Activated naive CD8-positive, alpha-beta T cell treated with anti-CD3 and anti-CD28 coated beads, Interleukin-2, amount 10 ng/mL, durations not matched to agents 7 days and 5 days (primary cell): Measurements from ENCODE around the gene KDELR3. TPM values are rescaled to one million over a fixed set of nuclear protein-coding genes. Genes with fewer than 3 reads are reported as not detected.
A peak's percentile ranks its signal among the peaks of the same experiment; 100 is the strongest.

Experiments used
- ATAC-seq: fragments of 150-1000 bp; cut with Tn5 transposase; one replicate; pipeline ENCODE4 v1.10.0; 2021; ENCODE audit warnings: low read depth, moderate library complexity
- POLR2A ChIA-PET: fragments of 350-600 bp; sonication (Branson Sonifier 250); formaldehyde crosslinking; loops from one replicate; lab custom pipeline; 2021; ENCODE audit warnings: antibody characterized with exemption; lab: Charles Lee
- DNase-seq: peaks from one replicate; pipeline ENCODE4 v3.0.0; 2021
- H3K27ac Mint-ChIP-seq: one replicate; pipeline ENCODE4 v1.8.0; 2022; ENCODE audit warnings: mild to moderate bottlenecking, mixed read lengths
- H3K27me3 Mint-ChIP-seq: one replicate; pipeline ENCODE4 v1.8.0; 2022; ENCODE audit warnings: mild to moderate bottlenecking, moderate library complexity, mixed read lengths
- H3K36me3 Mint-ChIP-seq: one replicate; pipeline ENCODE4 v1.8.0; 2021; ENCODE audit warnings: mild to moderate bottlenecking, mixed read lengths
- H3K4me1 Mint-ChIP-seq: one replicate; pipeline ENCODE4 v1.8.0; 2021; ENCODE audit warnings: mixed read lengths
- H3K4me3 Mint-ChIP-seq: one replicate; pipeline ENCODE4 v1.8.0; 2022; ENCODE audit warnings: mild to moderate bottlenecking, moderate library complexity, mixed read lengths
- H3K9me3 Mint-ChIP-seq: one replicate; pipeline ENCODE4 v1.8.0; 2021; ENCODE audit warnings: mixed read lengths
- total RNA-seq, 2 experiments: library from RNA; stranded (reverse); gene quantifications; one replicate each; pipeline ENCODE4 v1.2.3, GENCODE V29; 2021

The KDELR3 gene
- total RNA-seq, 2 experiments from 2014 or later, result 0.91 to 1.4 TPM

DNA sequence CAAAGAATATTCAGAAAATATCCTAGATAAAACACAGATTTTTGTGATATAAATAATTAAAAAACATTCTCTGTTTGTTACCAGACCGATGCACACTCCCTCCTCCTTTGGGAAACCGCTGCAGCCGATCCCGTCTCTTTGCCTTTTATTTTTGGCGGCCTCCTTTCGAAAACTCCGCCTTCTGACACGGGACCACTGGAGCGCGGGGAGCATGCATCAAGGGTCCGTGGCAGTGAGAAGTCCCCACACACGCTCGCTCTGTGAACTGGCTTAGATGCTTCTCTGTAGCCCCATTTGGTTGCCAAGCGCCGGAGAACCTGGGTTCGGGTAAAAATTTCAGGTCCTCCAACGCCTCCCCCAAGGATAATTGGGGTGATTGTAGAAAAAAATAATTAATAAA, 21.2 kb downstream of the KDELR3 start:
- Mint-ChIP-seq H3K9me3 (no peaks in the 10 kb centered on the region), H3K4me3 (no peak overlapping the region), H3K4me1 (peaks cover 48% of the 10 kb centered on the region), H3K27me3 (no peaks in the 10 kb centered on the region), H3K36me3 (peaks cover 57% of the 10 kb centered on the region), H3K27ac (no peak overlapping the region)
- DNase-seq (no peak), ATAC-seq (no peak)
- POLR2A ChIA-PET, result interaction anchor here (1.6 kb wide), 1 partner anchor 82 kb away, joined by 4 read pairs; no protein-coding TSS in a partner anchor

DNA sequence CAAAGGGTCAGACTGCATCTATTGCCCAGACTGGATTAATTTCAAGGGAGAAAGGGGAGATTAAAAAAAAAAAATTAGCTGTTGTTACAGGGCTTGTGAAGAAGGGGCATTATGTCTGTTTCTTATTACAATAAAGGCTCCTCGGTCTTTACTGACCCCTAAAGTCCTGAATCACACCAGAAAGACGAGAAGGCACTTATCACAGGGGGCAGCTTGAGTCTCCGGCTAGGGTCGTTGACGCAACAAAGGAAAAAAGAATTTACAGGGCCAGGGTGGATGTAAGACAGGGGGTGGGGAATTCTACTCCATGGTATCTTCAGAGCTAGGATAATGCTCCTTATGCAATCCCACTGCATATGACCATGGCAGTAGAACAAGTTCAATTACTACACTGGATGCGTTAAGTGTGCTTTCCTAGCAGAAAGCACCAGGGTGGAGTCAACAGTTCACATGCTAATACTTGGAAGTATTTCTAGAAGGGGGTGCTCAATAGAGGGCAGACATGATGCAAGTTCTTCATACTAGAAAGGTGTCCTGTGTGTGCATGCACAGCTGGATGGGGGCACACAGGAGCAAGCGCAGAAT, 21.8 kb downstream of the KDELR3 start:
- H3K4me1 Mint-ChIP-seq, result peaks cover 50% of the 10 kb centered on the region
- no peak for ATAC-seq
- POLR2A ChIA-PET, result interaction anchor here (1.1 to 1.8 kb wide), 4 partner anchors 8 to 81 kb away, joined by 3 to 6 read pairs (median 4); no protein-coding TSS in a partner anchor

DNA sequence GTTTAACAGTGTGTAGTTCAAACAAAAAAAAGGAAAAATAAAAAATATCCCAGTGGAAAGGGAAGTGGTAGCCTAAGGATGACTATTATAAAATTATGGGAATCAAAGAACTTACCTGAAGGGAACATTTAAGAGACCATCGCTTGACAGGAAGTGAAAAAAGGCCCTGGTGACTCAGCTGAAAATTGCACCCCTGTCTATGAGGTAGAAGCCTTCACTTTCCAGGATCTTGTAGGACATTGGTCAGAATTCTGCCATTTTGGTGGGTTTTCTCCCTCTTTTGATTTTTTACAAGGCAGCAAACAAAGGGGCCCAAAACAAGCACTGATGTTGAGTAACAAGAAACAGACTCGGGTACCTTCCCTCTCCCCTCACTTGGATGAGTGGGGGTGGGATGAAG, 22.6 kb downstream of the KDELR3 start:
- Mint-ChIP-seq H3K4me3 (no peak overlapping the region), H3K9me3 (no peaks in the 10 kb centered on the region), H3K27me3 (no peaks in the 10 kb centered on the region), H3K27ac (peak overlapping the region; percentile 77), H3K36me3 (peaks cover 57% of the 10 kb centered on the region), H3K4me1 (peaks cover 53% of the 10 kb centered on the region)
- POLR2A ChIA-PET, result interaction anchor here (1.0 to 1.8 kb wide), 6 partner anchors 8 to 81 kb away, joined by 3 to 6 read pairs (median 4); no protein-coding TSS in a partner anchor
- ATAC-seq (no peak), DNase-seq (no peak)

More for the DNA sequence above, 21.8 kb downstream of the KDELR3 start:
- Mint-ChIP-seq H3K4me3 (no peak overlapping the region), H3K27ac (peak overlapping the region; percentile 15), H3K27me3 (no peaks in the 10 kb centered on the region), H3K9me3 (no peaks in the 10 kb centered on the region), H3K36me3 (peaks cover 57% of the 10 kb centered on the region)
- DNase-seq, result no peak

GRCh38 chr22:38490915-38491314, 23.0 kb downstream of the KDELR3 start:
- Mint-ChIP-seq H3K27me3 (no peaks in the 10 kb centered on the region), H3K36me3 (peaks cover 55% of the 10 kb centered on the region), H3K9me3 (no peaks in the 10 kb centered on the region), H3K4me1 (peaks cover 52% of the 10 kb centered on the region), H3K27ac (peak overlapping the region; percentile 77), H3K4me3 (no peak overlapping the region)
- ATAC-seq (no peak), DNase-seq (no peak)
- POLR2A ChIA-PET, result interaction anchor here (0.6 to 1.8 kb wide), 5 partner anchors 8 to 41 kb away, joined by 3 to 6 read pairs (median 3); no protein-coding TSS in a partner anchor

GRCh38 chr22:38491707-38492348, 23.9 kb downstream of the KDELR3 start:
- POLR2A ChIA-PET, result interaction anchor here (0.6 to 0.9 kb wide), 3 partner anchors 8 to 79 kb away, joined by 3 to 4 read pairs (median 3); partner anchors contain the start of gene DMC1
- DNase-seq (no peak), ATAC-seq (no peak)
- Mint-ChIP-seq H3K9me3 (no peaks in the 10 kb centered on the region), H3K27me3 (no peaks in the 10 kb centered on the region), H3K36me3 (peaks cover 51% of the 10 kb centered on the region), H3K4me3 (no peak overlapping the region), H3K27ac (no peak overlapping the region), H3K4me1 (peaks cover 49% of the 10 kb centered on the region)

DNA sequence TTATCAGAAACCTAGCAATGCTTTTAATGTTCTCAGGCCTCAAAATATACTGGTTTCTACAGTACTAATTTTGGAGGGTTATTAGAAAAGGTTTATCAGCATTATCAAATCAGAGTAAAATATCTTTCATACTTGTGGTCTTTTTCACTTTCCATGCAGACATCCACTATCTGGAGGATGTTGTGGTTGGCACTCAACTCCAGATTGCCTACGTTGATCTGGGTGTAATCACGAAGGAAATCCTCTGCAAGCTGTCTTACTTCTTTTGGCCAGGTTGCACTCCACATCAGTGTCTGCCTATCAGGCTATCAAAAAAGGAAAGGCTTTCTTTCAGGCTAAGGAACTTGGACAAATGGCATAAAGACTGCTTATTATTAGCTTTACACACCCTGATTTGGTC, 26.6 kb downstream of the KDELR3 start:
- Mint-ChIP-seq H3K27ac (no peak overlapping the region), H3K4me3 (no peak overlapping the region), H3K9me3 (no peaks in the 10 kb centered on the region), H3K36me3 (peaks cover 58% of the 10 kb centered on the region), H3K4me1 (peaks cover 54% of the 10 kb centered on the region), H3K27me3 (no peaks in the 10 kb centered on the region)
- no peak for ATAC-seq
- DNase-seq, result no peak
- POLR2A ChIA-PET, result interaction anchor here (0.7 to 1.5 kb wide), 3 partner anchors 9 to 535 kb away, joined by 3 to 4 read pairs (median 3); no protein-coding TSS in a partner anchor

DNA sequence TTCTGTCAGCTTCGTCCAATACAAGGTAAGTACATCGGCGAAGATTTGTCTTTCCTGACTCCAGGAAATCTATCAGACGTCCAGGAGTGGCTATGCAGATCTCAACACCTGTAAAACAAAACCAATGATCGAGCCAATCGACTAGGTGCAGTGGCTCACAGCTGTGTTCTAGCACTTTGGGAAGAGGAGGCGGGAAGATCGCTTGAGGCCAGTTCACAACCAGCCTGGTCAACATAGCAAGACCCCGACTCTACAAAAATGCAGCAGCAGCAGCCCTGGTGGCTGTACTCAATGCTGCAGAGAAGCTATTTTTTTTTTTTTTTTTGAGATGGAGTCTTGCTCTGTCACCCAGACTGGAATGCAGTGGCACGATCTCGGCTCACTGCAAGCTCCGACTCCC, 27.0 kb downstream of the KDELR3 start:
- H3K36me3 Mint-ChIP-seq, result peaks cover 56% of the 10 kb centered on the region
- no peak overlapping the region for H3K4me3 Mint-ChIP-seq
- H3K4me1 Mint-ChIP-seq, result peaks cover 51% of the 10 kb centered on the region
- ATAC-seq (no peak), DNase-seq (no peak)
- POLR2A ChIA-PET, result interaction anchor here (0.7 to 1.5 kb wide), 3 partner anchors 9 to 536 kb away, joined by 3 to 4 read pairs (median 3); no protein-coding TSS in a partner anchor
- no peak overlapping the region for H3K27ac Mint-ChIP-seq
- H3K9me3 Mint-ChIP-seq, result no peaks in the 10 kb centered on the region
- H3K27me3 Mint-ChIP-seq, result no peaks in the 10 kb centered on the region

DNA sequence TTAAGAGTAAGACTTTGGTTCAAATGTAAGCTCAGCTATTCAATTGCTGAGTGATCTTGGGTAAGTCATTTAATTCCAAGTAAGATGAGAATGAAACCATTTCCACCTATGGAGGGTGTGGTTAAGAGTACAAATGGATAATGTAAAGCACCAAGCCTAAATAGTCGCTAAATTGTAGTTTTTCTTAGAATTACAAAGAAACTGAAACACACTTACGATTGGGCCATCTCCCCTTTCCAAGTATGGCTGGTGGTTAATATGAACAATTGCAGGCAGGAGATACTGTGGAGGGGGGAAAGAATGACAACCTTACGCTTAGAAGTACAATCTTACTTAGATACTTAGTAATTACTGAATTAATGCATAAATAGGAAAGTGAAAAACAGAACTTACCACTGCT, 30.0 kb downstream of the KDELR3 start:
- H3K4me1 Mint-ChIP-seq, result peaks cover 53% of the 10 kb centered on the region
- DNase-seq (no peak), ATAC-seq (no peak)
- no peaks in the 10 kb centered on the region for H3K27me3 Mint-ChIP-seq
- H3K27ac Mint-ChIP-seq, result no peak overlapping the region
- H3K36me3 Mint-ChIP-seq, result peaks cover 60% of the 10 kb centered on the region
- POLR2A ChIA-PET, result interaction anchor here (1.5 kb wide), 1 partner anchor 8 kb away, joined by 6 read pairs; no protein-coding TSS in a partner anchor
- no peak overlapping the region for H3K4me3 Mint-ChIP-seq
- no peaks in the 10 kb centered on the region for H3K9me3 Mint-ChIP-seq

- H3K27me3 Mint-ChIP-seq, result no peaks in the 10 kb centered on the region
- peak overlapping the region; percentile 98 for H3K4me3 Mint-ChIP-seq
- H3K4me1 Mint-ChIP-seq, result peaks cover 51% of the 10 kb centered on the region
- POLR2A ChIA-PET, result interaction anchor here (0.7 to 1.1 kb wide), 3 partner anchors 16 to 69 kb away, joined by 3 to 5 read pairs (median 4); no protein-coding TSS in a partner anchor
- no peak for DNase-seq
- H3K36me3 Mint-ChIP-seq, result peaks cover 61% of the 10 kb centered on the region
- no peak for ATAC-seq
- no peaks in the 10 kb centered on the region for H3K9me3 Mint-ChIP-seq
- H3K27ac Mint-ChIP-seq, result peak overlapping the region; percentile 34
Measured at GRCh38 chr22:38501797-38502672, 34.1 kb downstream of the KDELR3 start.

- Mint-ChIP-seq H3K27ac (peak overlapping the region; percentile 69), H3K9me3 (no peaks in the 10 kb centered on the region), H3K36me3 (peaks cover 58% of the 10 kb centered on the region), H3K4me3 (peak overlapping the region; percentile 98), H3K4me1 (peaks cover 50% of the 10 kb centered on the region), H3K27me3 (no peaks in the 10 kb centered on the region)
- POLR2A ChIA-PET, result interaction anchor here (0.7 to 1.1 kb wide), 2 partner anchors 21 to 68 kb away, joined by 3 to 4 read pairs; no protein-coding TSS in a partner anchor
- no peak for ATAC-seq
- no peak for DNase-seq
Measured at GRCh38 chr22:38503021-38503420, 35.1 kb downstream of the KDELR3 start.

GRCh38 chr22:38504731-38505540, 37.0 kb downstream of the KDELR3 start:
- DNase-seq, result peak; percentile 65
- H3K27me3 Mint-ChIP-seq, result no peaks in the 10 kb centered on the region
- POLR2A ChIA-PET, result interaction anchor here (0.9 kb wide), 1 partner anchor 26 kb away, joined by 3 read pairs; no protein-coding TSS in a partner anchor
- peaks cover 49% of the 10 kb centered on the region for H3K36me3 Mint-ChIP-seq
- H3K27ac Mint-ChIP-seq, result peak overlapping the region; percentile 99
- peak overlapping the region; percentile 98 for H3K4me3 Mint-ChIP-seq
- no peaks in the 10 kb centered on the region for H3K9me3 Mint-ChIP-seq
- ATAC-seq, result no peak
- peaks cover 42% of the 10 kb centered on the region for H3K4me1 Mint-ChIP-seq

DNA sequence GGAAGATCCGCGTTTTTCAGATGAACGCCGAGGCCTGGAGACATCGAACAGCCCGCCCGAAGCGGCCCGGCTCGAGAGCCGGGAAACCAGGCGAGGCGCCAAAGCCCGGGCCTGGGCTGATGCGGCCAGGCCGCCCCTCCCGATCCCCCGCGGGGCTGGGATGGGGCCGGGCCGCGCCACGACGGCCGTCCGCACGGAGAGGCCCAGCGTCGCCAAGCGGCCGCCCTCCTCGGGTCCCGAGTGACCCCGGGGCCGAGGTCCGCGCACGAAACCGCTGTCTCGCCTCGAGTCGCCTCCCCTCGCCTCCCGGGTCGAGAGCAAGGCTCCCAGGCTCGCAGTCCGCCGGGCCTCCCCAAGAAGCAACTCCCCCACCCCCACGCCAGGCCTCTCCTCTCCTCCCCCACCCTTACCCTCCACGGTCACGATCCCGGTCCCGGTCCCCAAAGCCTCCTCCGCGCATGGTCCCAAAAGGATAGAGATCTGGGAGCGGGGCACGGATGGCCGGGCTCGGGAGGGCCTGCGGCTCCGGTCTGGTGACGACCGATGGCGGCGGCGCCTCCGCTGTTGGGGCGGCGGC, 37.7 kb downstream of the KDELR3 start:
- ATAC-seq (peak; percentile 30), DNase-seq (no peak)
- H3K27ac Mint-ChIP-seq, result peak overlapping the region; percentile 100
- H3K36me3 Mint-ChIP-seq, result peaks cover 46% of the 10 kb centered on the region
- peaks cover 40% of the 10 kb centered on the region for H3K4me1 Mint-ChIP-seq
- H3K27me3 Mint-ChIP-seq, result no peaks in the 10 kb centered on the region
- H3K4me3 Mint-ChIP-seq, result peak overlapping the region; percentile 98
- POLR2A ChIA-PET, result no interaction called here
- no peaks in the 10 kb centered on the region for H3K9me3 Mint-ChIP-seq
